ENCODE results near the gene TMPRSS6. TPM values are rescaled to one million over a fixed set of nuclear protein-coding genes. Genes with fewer than 3 reads are reported as not detected.

TMPRSS6 gene
- total RNA-seq, 2 donors from 2014 or later: not detected

DNA sequence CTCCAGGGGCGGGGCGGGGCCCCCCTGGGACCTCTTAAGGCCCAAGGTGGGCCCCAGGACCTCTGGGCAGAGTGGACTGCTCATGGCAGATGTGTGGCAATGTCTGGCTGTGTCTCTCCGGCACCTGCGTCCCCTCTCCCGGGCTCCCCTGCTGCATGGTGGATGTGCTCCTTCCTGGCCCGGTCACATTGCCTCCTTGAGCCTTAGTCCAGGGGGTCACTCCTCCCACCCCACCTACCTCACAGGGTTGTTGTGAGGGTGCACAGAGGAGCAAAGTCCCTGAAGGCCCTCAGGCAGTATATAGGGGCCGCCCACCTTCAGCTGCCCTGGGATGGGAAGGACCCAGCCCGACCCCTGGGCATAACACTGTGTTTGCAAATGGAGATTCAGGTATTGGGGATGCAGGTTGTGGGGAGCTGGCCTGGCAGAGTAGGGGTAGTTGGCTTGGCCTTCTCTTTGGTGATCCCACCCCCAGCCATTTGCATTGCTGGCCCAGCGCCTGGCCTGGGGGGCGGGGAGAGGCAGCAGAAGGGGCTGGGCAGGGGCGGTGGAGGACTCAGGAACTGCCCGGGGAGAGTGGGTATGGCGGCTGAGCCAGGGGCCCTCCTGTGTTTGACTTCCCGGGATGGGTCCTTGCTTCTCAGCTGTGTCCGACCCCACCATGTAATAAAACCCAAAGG is 46.7 kb downstream of the TMPRSS6 start:
- Histone ChIP-seq H3K4me1 (ENCODE audit: control insufficient read depth in 1 of 2, low read depth in 2 of 2) (no peaks in the 10 kb centered on the region), H3K27me3 (replicated peaks; ENCODE audit: insufficient read depth) (no peaks in the 10 kb centered on the region), H3K4me3 (no peak overlapping the region), H3K9me3 (no peaks in the 10 kb centered on the region), H3K27ac (no peak overlapping the region), H3K36me3 (peaks cover 17% of the 10 kb centered on the region)
- DNase-seq (ENCODE audit: low spot score) (no peak), ATAC-seq (ENCODE audit: insufficient number of reproducible peaks, low FRiP score, low read depth) (no peak)
- TF ChIP-seq, protein P1, sequence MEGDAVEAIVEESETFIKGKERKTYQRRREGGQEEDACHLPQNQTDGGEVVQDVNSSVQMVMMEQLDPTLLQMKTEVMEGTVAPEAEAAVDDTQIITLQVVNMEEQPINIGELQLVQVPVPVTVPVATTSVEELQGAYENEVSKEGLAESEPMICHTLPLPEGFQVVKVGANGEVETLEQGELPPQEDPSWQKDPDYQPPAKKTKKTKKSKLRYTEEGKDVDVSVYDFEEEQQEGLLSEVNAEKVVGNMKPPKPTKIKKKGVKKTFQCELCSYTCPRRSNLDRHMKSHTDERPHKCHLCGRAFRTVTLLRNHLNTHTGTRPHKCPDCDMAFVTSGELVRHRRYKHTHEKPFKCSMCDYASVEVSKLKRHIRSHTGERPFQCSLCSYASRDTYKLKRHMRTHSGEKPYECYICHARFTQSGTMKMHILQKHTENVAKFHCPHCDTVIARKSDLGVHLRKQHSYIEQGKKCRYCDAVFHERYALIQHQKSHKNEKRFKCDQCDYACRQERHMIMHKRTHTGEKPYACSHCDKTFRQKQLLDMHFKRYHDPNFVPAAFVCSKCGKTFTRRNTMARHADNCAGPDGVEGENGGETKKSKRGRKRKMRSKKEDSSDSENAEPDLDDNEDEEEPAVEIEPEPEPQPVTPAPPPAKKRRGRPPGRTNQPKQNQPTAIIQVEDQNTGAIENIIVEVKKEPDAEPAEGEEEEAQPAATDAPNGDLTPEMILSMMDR (IDR thresholded peaks at IDR 0.05): no peak

DNA sequence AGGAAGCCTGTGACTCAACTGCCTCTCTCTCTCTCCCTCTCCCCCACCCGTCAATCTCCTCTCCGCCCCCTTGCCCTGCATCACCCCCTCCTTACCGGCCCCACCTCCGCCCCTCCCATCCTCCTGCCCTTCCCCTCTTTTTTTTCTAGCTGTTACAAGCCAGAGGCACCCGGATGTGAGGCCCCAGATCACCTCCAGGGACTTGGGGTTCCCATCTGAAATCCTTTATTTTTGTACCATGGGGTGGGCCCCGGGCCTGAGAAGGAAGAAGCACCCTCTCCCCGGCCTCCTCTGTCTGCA is 47.2 kb downstream of the TMPRSS6 start:
- TF ChIP-seq, protein P1 (IDR thresholded peaks at IDR 0.05): no peak
- Histone ChIP-seq H3K4me3 (no peak overlapping the region), H3K9me3 (no peaks in the 10 kb centered on the region), H3K4me1 (ENCODE audit: control insufficient read depth in 1 of 2, low read depth in 2 of 2) (no peaks in the 10 kb centered on the region), H3K27me3 (replicated peaks; ENCODE audit: insufficient read depth) (no peaks in the 10 kb centered on the region), H3K27ac (no peak overlapping the region), H3K36me3 (peaks cover 19% of the 10 kb centered on the region)
- ATAC-seq (ENCODE audit: insufficient number of reproducible peaks, low FRiP score, low read depth) (no peak), DNase-seq (ENCODE audit: low spot score) (no peak)

DNA sequence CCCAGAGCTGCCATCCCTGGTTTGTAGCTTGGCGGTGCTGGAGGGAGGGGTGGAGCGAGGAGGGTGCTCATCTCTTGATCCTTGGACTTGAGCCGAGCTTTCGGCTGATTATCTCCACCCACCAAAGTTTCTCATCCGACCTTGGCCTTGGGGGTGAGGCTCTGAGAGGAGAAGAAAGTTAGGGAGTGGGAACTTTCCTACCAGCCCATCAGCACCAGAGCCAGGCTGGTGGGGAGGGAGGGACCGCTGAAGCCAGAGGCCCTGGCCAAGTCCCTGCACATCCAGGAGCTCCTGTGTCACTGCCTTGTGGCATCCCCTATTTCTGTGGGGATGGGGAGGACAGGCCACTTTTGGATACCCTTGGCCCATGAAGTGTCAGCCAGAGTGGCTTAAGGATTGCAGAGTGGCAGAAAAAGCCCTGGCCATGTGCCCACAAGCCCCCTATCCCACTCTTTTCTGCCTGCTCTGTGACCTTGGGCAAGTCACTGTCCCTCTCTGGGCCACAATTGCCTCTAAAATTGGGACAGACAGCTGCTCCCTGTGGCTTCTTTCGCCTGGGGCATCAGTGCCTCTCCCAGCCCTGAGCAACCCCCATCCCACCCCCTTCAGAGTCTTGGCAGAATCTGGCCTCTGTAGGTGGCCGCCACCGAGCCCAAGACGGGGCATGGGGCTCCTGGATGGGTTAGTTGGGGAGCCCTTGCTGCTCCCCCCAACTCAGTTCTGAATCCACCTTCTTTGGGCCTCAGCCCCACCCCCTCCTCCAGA is 47.7 kb downstream of the TMPRSS6 start:
- TF ChIP-seq, protein P1 (IDR thresholded peaks at IDR 0.05): no peak
- H3K36me3 ChIP-seq: peaks cover 25% of the 10 kb centered on the region
- no peak overlapping the region for H3K27ac ChIP-seq
- no peaks in the 10 kb centered on the region for H3K9me3 ChIP-seq
- no peaks in the 10 kb centered on the region for H3K4me1 ChIP-seq (ENCODE audit: control insufficient read depth in 1 of 2, low read depth in 2 of 2)
- no peak overlapping the region for H3K4me3 ChIP-seq
- DNase-seq (ENCODE audit: low spot score) (no peak), ATAC-seq (ENCODE audit: insufficient number of reproducible peaks, low FRiP score, low read depth) (no peak)
- H3K27me3 ChIP-seq (replicated peaks; ENCODE audit: insufficient read depth): no peaks in the 10 kb centered on the region

DNA sequence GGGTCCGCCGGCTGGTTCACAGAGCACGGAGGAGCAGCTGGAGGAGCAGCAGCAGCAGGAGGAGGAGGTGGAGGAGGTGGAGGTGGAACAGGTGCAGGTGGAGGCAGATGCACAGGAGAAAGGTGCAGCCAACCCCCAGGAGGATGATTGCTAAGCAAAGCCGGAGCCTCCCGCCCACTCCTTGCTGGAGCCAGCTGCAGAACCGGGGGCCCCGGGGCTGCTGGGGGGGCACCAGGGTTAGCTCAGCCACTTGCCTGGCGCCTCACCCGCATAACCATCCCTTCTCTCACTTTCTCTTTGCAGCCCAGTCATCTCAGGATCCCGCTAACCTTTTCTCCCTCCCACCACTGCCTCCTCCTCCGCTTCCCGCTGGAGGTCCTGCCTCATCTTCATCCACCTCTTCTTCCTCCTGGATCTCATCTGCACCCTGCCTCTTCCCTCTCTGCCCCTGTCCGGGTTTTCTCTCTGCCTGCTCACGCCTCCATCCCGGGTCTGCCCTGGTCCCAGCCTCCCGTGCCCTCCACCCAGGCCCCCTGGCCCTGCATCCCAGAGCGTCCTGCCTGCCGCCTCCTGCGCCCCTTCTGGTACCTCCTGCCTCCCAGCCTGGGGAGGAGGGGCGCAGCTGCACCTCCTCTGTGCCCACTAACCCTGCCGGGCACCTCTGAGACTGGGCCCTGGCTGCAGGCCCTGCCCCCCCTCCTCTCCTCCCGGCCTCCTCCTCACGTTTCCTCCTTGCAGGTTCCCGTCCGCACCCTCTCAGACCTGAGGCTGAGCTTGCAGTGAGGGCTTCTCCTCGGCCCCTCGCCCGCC is 48.5 kb downstream of the TMPRSS6 start:
- TF ChIP-seq, protein P1 (IDR thresholded peaks at IDR 0.05): no peak
- Histone ChIP-seq H3K36me3 (peaks cover 33% of the 10 kb centered on the region), H3K27me3 (replicated peaks; ENCODE audit: insufficient read depth) (no peaks in the 10 kb centered on the region), H3K4me3 (no peak overlapping the region), H3K9me3 (no peaks in the 10 kb centered on the region), H3K4me1 (ENCODE audit: control insufficient read depth in 1 of 2, low read depth in 2 of 2) (no peaks in the 10 kb centered on the region), H3K27ac (no peak overlapping the region)
- DNase-seq (ENCODE audit: low spot score): no peak
- no peak for ATAC-seq (ENCODE audit: insufficient number of reproducible peaks, low FRiP score, low read depth)

DNA sequence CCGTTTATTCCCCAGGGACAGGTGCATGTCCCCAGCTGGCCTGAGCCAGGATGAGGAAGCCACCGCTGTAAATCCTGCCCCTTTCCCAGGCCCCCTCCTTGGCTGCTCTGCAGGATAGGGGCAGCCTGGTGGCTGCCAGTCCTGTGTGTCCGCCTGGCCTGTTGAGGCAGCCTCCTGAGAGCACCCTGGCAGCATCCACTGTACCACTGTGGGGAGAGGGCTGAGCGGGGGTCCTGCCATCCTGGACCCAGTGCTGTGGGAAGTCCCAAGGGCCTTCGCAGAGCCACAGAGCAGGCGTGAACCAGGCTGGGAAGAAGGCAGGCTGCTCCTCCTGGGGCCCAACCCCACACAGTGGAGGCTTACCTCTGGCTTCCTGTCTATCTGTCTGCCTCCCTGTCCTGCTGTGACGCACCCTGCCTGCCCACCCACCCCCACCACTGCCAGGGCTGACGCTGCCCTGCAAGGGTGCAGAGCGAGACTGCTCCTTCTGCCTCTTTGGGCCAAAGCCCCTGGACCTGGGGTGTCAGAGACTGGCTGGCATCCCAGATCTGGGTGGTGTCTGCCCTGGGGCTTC is 49.5 kb downstream of the TMPRSS6 start:
- H3K27ac ChIP-seq: no peak overlapping the region
- TF ChIP-seq, protein P1 (IDR thresholded peaks at IDR 0.05): no peak
- no peaks in the 10 kb centered on the region for H3K4me1 ChIP-seq (ENCODE audit: control insufficient read depth in 1 of 2, low read depth in 2 of 2)
- H3K27me3 ChIP-seq (replicated peaks; ENCODE audit: insufficient read depth): no peaks in the 10 kb centered on the region
- ATAC-seq (ENCODE audit: insufficient number of reproducible peaks, low FRiP score, low read depth): no peak
- H3K9me3 ChIP-seq: no peaks in the 10 kb centered on the region
- peaks cover 42% of the 10 kb centered on the region for H3K36me3 ChIP-seq
- DNase-seq (ENCODE audit: low spot score): no peak
- no peak overlapping the region for H3K4me3 ChIP-seq
